GM23338 (cell line): Measurements from ENCODE around the gene LY6G6D. TPM values are rescaled to one million over a fixed set of nuclear protein-coding genes. Genes with fewer than 3 reads are reported as not detected.
A peak's percentile ranks its signal among the peaks of the same experiment; 100 is the strongest.

ENCODE experiments used
- ATAC-seq: fragments of 200-7000 bp; cut with Tn5 transposase; 3 replicates; pipeline ENCODE4 v1.9.1; 2020
- DNase-seq: peaks from one replicate; pipeline ENCODE4 v3.0.0-alpha.2; 2015; ENCODE audit warnings: low spot score
- H2AFZ ChIP-seq: fragments of 200-600 bp; sonication (generic); 2 replicates; pipeline ENCODE4 v1.8.0; 2016; ENCODE audit warnings: antibody characterized with exemption, mild to moderate bottlenecking, moderate library complexity
- H3F3A ChIP-seq: fragments of 200-600 bp; sonication (generic); replicated peaks from 2 replicates; pipeline ENCODE4 v1.8.0; 2017; ENCODE audit warnings: antibody characterized with exemption, mixed run types, low read depth
- H3K27ac ChIP-seq: fragments of 200-600 bp; sonication (generic); 2 replicates; pipeline ENCODE4 v1.6.1; 2016; ENCODE audit warnings: low read depth
- H3K27me3 ChIP-seq: fragments of 200-600 bp; sonication (generic); 2 replicates; pipeline ENCODE4 v1.8.0; 2016; ENCODE audit warnings: mild to moderate bottlenecking, mixed run types, moderate library complexity; ENCODE audit not compliant: insufficient read depth
- H3K36me3 ChIP-seq: fragments of 200-600 bp; sonication (generic); 2 replicates; pipeline ENCODE4 v1.8.0; 2016; ENCODE audit warnings: mild to moderate bottlenecking; ENCODE audit not compliant: insufficient read depth
- H3K4me1 ChIP-seq: fragments of 200-600 bp; sonication (generic); 2 replicates; pipeline ENCODE4 v1.8.0; 2016; ENCODE audit warnings: mild to moderate bottlenecking, moderate library complexity; ENCODE audit not compliant: insufficient read depth
- H3K4me2 ChIP-seq: fragments of 200-600 bp; sonication (generic); 2 replicates; pipeline ENCODE4 v1.7.1; 2017; ENCODE audit warnings: mixed run types
- H3K4me3 ChIP-seq: fragments of 200-600 bp; sonication (generic); 2 replicates; pipeline ENCODE4 v1.6.1; 2016; ENCODE audit warnings: mixed run types
- H3K79me2 ChIP-seq: fragments of 200-600 bp; sonication (generic); replicated peaks from 2 replicates; pipeline ENCODE4 v1.8.0; 2017; ENCODE audit warnings: mild to moderate bottlenecking; ENCODE audit not compliant: insufficient read depth
- H3K9me2 ChIP-seq: fragments of 200-600 bp; sonication (generic); 2 replicates; pipeline ENCODE4 v1.8.0; 2017; ENCODE audit not compliant: insufficient read depth
- H4K20me1 ChIP-seq: fragments of 200-600 bp; sonication (generic); replicated peaks from 2 replicates; pipeline ENCODE4 v1.8.0; 2017; ENCODE audit warnings: mild to moderate bottlenecking; ENCODE audit not compliant: insufficient read depth
- H3K27ac Mint-ChIP-seq: 2 replicates; pipeline ENCODE4 v1.8.0; 2020; ENCODE audit warnings: inconsistent platforms, mild to moderate bottlenecking, moderate library complexity, mixed read lengths
- H3K27me3 Mint-ChIP-seq: 3 replicates; pipeline ENCODE4 v1.8.0; 2022; ENCODE audit warnings: low read depth, mild to moderate bottlenecking, moderate library complexity, mixed read lengths, inconsistent platforms; ENCODE audit not compliant: insufficient read depth, poor library complexity
- H3K36me3 Mint-ChIP-seq: 3 replicates; pipeline ENCODE4 v1.8.0; 2021; ENCODE audit warnings: low read depth, mild to moderate bottlenecking, inconsistent platforms, moderate library complexity, mixed read lengths
- H3K4me1 Mint-ChIP-seq: 3 replicates; pipeline ENCODE4 v1.8.0; 2020; ENCODE audit warnings: mild to moderate bottlenecking, inconsistent platforms, mixed read lengths
- H3K4me3 Mint-ChIP-seq: 3 replicates; pipeline ENCODE4 v1.8.0; 2021; ENCODE audit warnings: moderate library complexity, mild to moderate bottlenecking, inconsistent platforms, mixed read lengths
- H3K9me3 Mint-ChIP-seq: 3 replicates; pipeline ENCODE4 v1.8.0; 2020; ENCODE audit warnings: moderate library complexity, mild to moderate bottlenecking, inconsistent platforms, mixed read lengths
- CTCF ChIP-seq, 2 experiments: fragments of 200-600 bp in 1 of 2; sonication (generic) in 1 of 2; conservative IDR thresholded peaks; 2 replicates each; pipeline versions ENCODE4 v1.5.1 to v1.6.1; 2016 to 2017; ENCODE audit warnings: antibody characterized with exemption in 2 of 2, low read depth in 2 of 2, mild to moderate bottlenecking in 2 of 2, moderate library complexity in 1 of 2
- EZH2 ChIP-seq: fragments of 200-600 bp; sonication (generic); IDR thresholded peaks from one replicate; pipeline ENCODE4 v1.8.0; 2017; ENCODE audit warnings: antibody characterized with exemption, mild to moderate bottlenecking, low read depth; ENCODE audit not compliant: unreplicated experiment
- JUNB ChIP-seq: IDR thresholded peaks from one replicate; pipeline ENCODE4 v1.6.1; 2016; ENCODE audit warnings: antibody characterized with exemption; ENCODE audit not compliant: unreplicated experiment
- ZNF114 ChIP-seq: fragments of 250-450 bp; sonication (Bioruptor Pico); IDR thresholded peaks from 2 replicates; pipeline ENCODE4 v1.5.0; 2020; ENCODE audit warnings: mild to moderate bottlenecking, moderate library complexity
- ZNF331 ChIP-seq: fragments of 250-450 bp; sonication (Bioruptor Pico); IDR thresholded peaks from 2 replicates; pipeline ENCODE4 v1.5.0; 2020; ENCODE audit warnings: low read depth, mild to moderate bottlenecking, moderate library complexity
- ZNF462 ChIP-seq: fragments of 250-450 bp; sonication (Bioruptor Pico); IDR thresholded peaks from 2 replicates; pipeline ENCODE4 v1.5.0; 2020; ENCODE audit warnings: mild to moderate bottlenecking, moderate library complexity
- polyA plus RNA-seq: library from polyadenylated mRNA; unstranded; fragments of >200 nt; fragmentation: Nextera tagmentation; extraction: Ambion mirVana; gene quantifications from 2 replicates; pipeline ENCODE4 v1.2.1, GENCODE V29; 2016
- total RNA-seq: library from RNA; depleted of rRNA; stranded (reverse); fragments of >200 nt; shearing (Covaris generic); gene quantifications from 2 replicates; pipeline ENCODE4 v1.2.3, GENCODE V29; 2014

Gene LY6G6D
- total and polyA plus RNA-seq, 2 experiments from 2014 or later: not detected

GRCh38 chr6:31677955-31678354, 37.2 kb upstream of the LY6G6D start (continued):
- no peak for TF ChIP-seq ZNF114 (CRISPR knock-in tag)

- peaks cover 17% of the 10 kb centered on the region for H3K4me1 Mint-ChIP-seq
- TF ChIP-seq CTCF (conservative IDR thresholded peaks at IDR 0.05; ENCODE audit: low read depth in 2 of 2) (peak; percentile 54 to 97), ZNF331 (CRISPR knock-in tag) (no peak)
- H3K4me3 Mint-ChIP-seq: peak within 1 kb of the TSS; percentile 74
- peaks cover 18% of the 10 kb centered on the region for H3K27me3 ChIP-seq
- peak; percentile 85 for DNase-seq
- peaks cover 38% of the 10 kb centered on the region for H3K27me3 Mint-ChIP-seq
- H3F3A ChIP-seq: peaks cover 11% of the 10 kb centered on the region; the same call in 1 of the 2 replicates
- ATAC-seq: peak; percentile 45
- H4K20me1 ChIP-seq: no peaks in the 10 kb centered on the region; the same call in 1 of the 2 replicates
- peak within 1 kb of the TSS; percentile 99 for H2AFZ ChIP-seq
- H3K27ac ChIP-seq: no peak within 1 kb of the TSS
- no peak within 1 kb of the TSS for H3K27ac Mint-ChIP-seq
- H3K36me3 ChIP-seq: no peaks in the 10 kb centered on the region
- H3K4me2 ChIP-seq: peak within 1 kb of the TSS; percentile 98
- no peaks in the 10 kb centered on the region; the same call in 2 of the 3 replicates for H3K36me3 Mint-ChIP-seq
- no peaks in the 10 kb centered on the region for H3K79me2 ChIP-seq
- no peaks in the 10 kb centered on the region for H3K9me2 ChIP-seq
- H3K4me1 ChIP-seq: peaks cover 7% of the 10 kb centered on the region
- no peaks in the 10 kb centered on the region; the same call in 1 of the 3 replicates for H3K9me3 Mint-ChIP-seq
- peak within 1 kb of the TSS; percentile 75 for H3K4me3 ChIP-seq
Observed at GRCh38 chr6:31680226-31681134, 34.7 kb upstream of the LY6G6D start, which contains the start of gene LY6G5C. Gene LY6G5C, minus strand, starts transcription at chr6:31681067. Its CDS starts 694 bp downstream, at chr6:31680373.

GRCh38 chr6:31681135-31681671, 33.9 kb upstream of the LY6G6D start:
- no peak overlapping the region for H3K27ac ChIP-seq
- TF ChIP-seq CTCF (conservative IDR thresholded peaks at IDR 0.05; ENCODE audit: low read depth in 2 of 2): no peak; a peak in 1 of 4 replicates
- no peak for TF ChIP-seq JUNB
- TF ChIP-seq ZNF462 (CRISPR knock-in tag): no peak
- no peak for TF ChIP-seq EZH2

More at GRCh38 chr6:31681135-31681671, 33.9 kb upstream of the LY6G6D start:
- H3K27ac Mint-ChIP-seq: no peak overlapping the region
- peaks cover 7% of the 10 kb centered on the region for H3K4me1 ChIP-seq
- ATAC-seq (peak; percentile 48), DNase-seq (peak; percentile 81)
- H3K4me1 Mint-ChIP-seq: peaks cover 17% of the 10 kb centered on the region
- peak overlapping the region; percentile 74 for H3K4me3 Mint-ChIP-seq
- no peaks in the 10 kb centered on the region for H4K20me1 ChIP-seq
- no peaks in the 10 kb centered on the region for H3K36me3 ChIP-seq
- peaks cover 11% of the 10 kb centered on the region; the same call in 1 of the 2 replicates for H3F3A ChIP-seq
- no peaks in the 10 kb centered on the region for H3K9me2 ChIP-seq
- no peaks in the 10 kb centered on the region for H3K79me2 ChIP-seq
- peak overlapping the region; percentile 75 for H3K4me3 ChIP-seq
- H3K9me3 Mint-ChIP-seq: no peaks in the 10 kb centered on the region; the same call in 1 of the 3 replicates
- peak overlapping the region; percentile 99 for H2AFZ ChIP-seq
- H3K27me3 ChIP-seq: peaks cover 18% of the 10 kb centered on the region
- H3K4me2 ChIP-seq: peak overlapping the region; percentile 98
- H3K36me3 Mint-ChIP-seq: peaks cover 1% of the 10 kb centered on the region; the same call in 2 of the 3 replicates
- H3K27me3 Mint-ChIP-seq: peaks cover 35% of the 10 kb centered on the region
